Activated CD4-positive, alpha-beta T cell treated with anti-CD3 and anti-CD28 coated beads, Interleukin-2, amount 10 ng/mL, durations not matched to agents 24 days and 14 days (primary cell): ENCODE measurements around the gene TNXB. TPM values are rescaled to one million over a fixed set of nuclear protein-coding genes. Genes with fewer than 3 reads are reported as not detected.

Source experiments
- DNase-seq: peaks from one replicate; pipeline ENCODE4 v3.0.0; 2022
- H3K27ac Mint-ChIP-seq: one replicate; pipeline ENCODE4 v1.8.0; 2022; ENCODE audit warnings: mild to moderate bottlenecking, mixed read lengths
- H3K27me3 Mint-ChIP-seq: one replicate; pipeline ENCODE4 v1.8.0; 2022; ENCODE audit warnings: mixed read lengths
- H3K36me3 Mint-ChIP-seq: one replicate; pipeline ENCODE4 v1.8.0; 2022; ENCODE audit warnings: low read depth, mild to moderate bottlenecking, mixed read lengths
- H3K4me1 Mint-ChIP-seq: one replicate; pipeline ENCODE4 v1.8.0; 2021; ENCODE audit warnings: mixed read lengths
- H3K4me3 Mint-ChIP-seq: one replicate; pipeline ENCODE4 v1.8.0; 2022; ENCODE audit warnings: mild to moderate bottlenecking, moderate library complexity, mixed read lengths
- H3K9me3 Mint-ChIP-seq: one replicate; pipeline ENCODE4 v1.8.0; 2021; ENCODE audit warnings: mixed read lengths
- intact Hi-C: fragments of 100-400 bp; cut with micrococcal nuclease; formaldehyde crosslinking; loops from one replicate; pipeline ENCODE4 v1.15.1; 2023
- total RNA-seq: library from RNA; stranded (reverse); gene quantifications from 2 replicates; pipeline ENCODE4 v1.2.3, GENCODE V29; 2022

Gene TNXB
- 3.3 and 4.6 TPM in 2 replicates for total RNA-seq

- Mint-ChIP-seq H3K4me1 (no peaks in the 10 kb centered on the region), H3K4me3 (no peak within 1 kb of the TSS), H3K27ac (no peak within 1 kb of the TSS), H3K9me3 (no peaks in the 10 kb centered on the region), H3K27me3 (peaks cover 16% of the 10 kb centered on the region), H3K36me3 (peaks cover 6% of the 10 kb centered on the region)
- no peak for DNase-seq
- intact Hi-C loops = no loop called here
These were observed at the start of gene TNXB for GRCh38 chr6:32109114-32109764. Gene TNXB, minus strand, starts transcription at chr6:32109338. Its CDS starts 11,140 bp downstream, at chr6:32098198.

GRCh38 chr6:32158052-32158451, 48.9 kb upstream of the TNXB start:
- Mint-ChIP-seq H3K4me3 (no peak overlapping the region), H3K27me3 (peaks cover 3% of the 10 kb centered on the region), H3K4me1 (peaks cover 13% of the 10 kb centered on the region), H3K27ac (no peak overlapping the region), H3K9me3 (no peaks in the 10 kb centered on the region), H3K36me3 (peaks cover 8% of the 10 kb centered on the region)
- intact Hi-C loops = loop anchor here (10.0 kb wide), 1 partner anchor 113 kb away; no protein-coding TSS in a partner anchor
- DNase-seq = no peak

- peaks cover 19% of the 10 kb centered on the region for H3K4me1 Mint-ChIP-seq
- peaks cover 8% of the 10 kb centered on the region for H3K36me3 Mint-ChIP-seq
- peaks cover 14% of the 10 kb centered on the region for H3K27me3 Mint-ChIP-seq
- DNase-seq = no peak
- intact Hi-C loops = loop anchor here (10.0 kb wide), 1 partner anchor 112 kb away; no protein-coding TSS in a partner anchor
- H3K4me3 Mint-ChIP-seq = no peak overlapping the region
- no peaks in the 10 kb centered on the region for H3K9me3 Mint-ChIP-seq
- H3K27ac Mint-ChIP-seq = no peak overlapping the region
These were observed 47.8 kb upstream of the TNXB start for GRCh38 chr6:32156891-32157290.

GRCh38 chr6:32154514-32155161, 45.5 kb upstream of the TNXB start:
- Mint-ChIP-seq H3K27ac (peak overlapping the region; percentile 72), H3K4me3 (peak overlapping the region; percentile 84), H3K36me3 (peaks cover 8% of the 10 kb centered on the region), H3K9me3 (no peaks in the 10 kb centered on the region), H3K4me1 (peaks cover 27% of the 10 kb centered on the region), H3K27me3 (peaks cover 29% of the 10 kb centered on the region)
- DNase-seq = peak; percentile 90
- intact Hi-C loops = loop anchor here (1.0 to 10.0 kb wide), 6 partner anchors 22 to 110 kb away; partner anchors contain the start of genes AGPAT1 and ATF6B

GRCh38 chr6:32153564-32154513, 44.7 kb upstream of the TNXB start, which contains the start of gene PPT2:
Gene PPT2, plus strand, starts transcription at chr6:32154141. Its CDS starts 454 bp downstream, at chr6:32154595.
- H3K27me3 Mint-ChIP-seq = peaks cover 34% of the 10 kb centered on the region
- H3K4me3 Mint-ChIP-seq = peak within 1 kb of the TSS; percentile 84
- H3K27ac Mint-ChIP-seq = peak within 1 kb of the TSS; percentile 72
- H3K36me3 Mint-ChIP-seq = peaks cover 8% of the 10 kb centered on the region
- peaks cover 31% of the 10 kb centered on the region for H3K4me1 Mint-ChIP-seq
- DNase-seq = peak; percentile 89
- intact Hi-C loops = loop anchor here (1.0 to 10.0 kb wide), 6 partner anchors 22 to 109 kb away; partner anchors contain the start of genes AGPAT1 and ATF6B
- H3K9me3 Mint-ChIP-seq = no peaks in the 10 kb centered on the region

GRCh38 chr6:32152769-32153563, 43.8 kb upstream of the TNXB start:
- DNase-seq = no peak
- peaks cover 38% of the 10 kb centered on the region for H3K4me1 Mint-ChIP-seq
- H3K27me3 Mint-ChIP-seq = peaks cover 42% of the 10 kb centered on the region
- H3K4me3 Mint-ChIP-seq = peak overlapping the region; percentile 66
- peak overlapping the region; percentile 35 for H3K27ac Mint-ChIP-seq
- intact Hi-C loops = loop anchor here (10.0 kb wide), 1 partner anchor 108 kb away; no protein-coding TSS in a partner anchor
- H3K36me3 Mint-ChIP-seq = peaks cover 7% of the 10 kb centered on the region
- no peaks in the 10 kb centered on the region for H3K9me3 Mint-ChIP-seq

GRCh38 chr6:32151863-32152768, 43.0 kb upstream of the TNXB start, which contains the start of gene PRRT1:
Gene PRRT1, minus strand, starts transcription at chr6:32151939. Its CDS starts 112 bp downstream, at chr6:32151827.
- H3K27me3 Mint-ChIP-seq = peaks cover 51% of the 10 kb centered on the region
- intact Hi-C loops = loop anchor here (10.0 kb wide), 1 partner anchor 107 kb away; no protein-coding TSS in a partner anchor
- H3K9me3 Mint-ChIP-seq = no peaks in the 10 kb centered on the region
- H3K27ac Mint-ChIP-seq = no peak within 1 kb of the TSS
- peaks cover 39% of the 10 kb centered on the region for H3K4me1 Mint-ChIP-seq
- H3K36me3 Mint-ChIP-seq = no peaks in the 10 kb centered on the region
- DNase-seq = no peak
- peak within 1 kb of the TSS; percentile 66 for H3K4me3 Mint-ChIP-seq

GRCh38 chr6:32151181-32151862, 42.2 kb upstream of the TNXB start:
- H3K4me3 Mint-ChIP-seq = peak overlapping the region; percentile 41
- H3K4me1 Mint-ChIP-seq = peaks cover 39% of the 10 kb centered on the region
- H3K9me3 Mint-ChIP-seq = no peaks in the 10 kb centered on the region
- peaks cover 59% of the 10 kb centered on the region for H3K27me3 Mint-ChIP-seq
- H3K36me3 Mint-ChIP-seq = no peaks in the 10 kb centered on the region
- intact Hi-C loops = loop anchor here (10.0 kb wide), 1 partner anchor 107 kb away; no protein-coding TSS in a partner anchor
- no peak for DNase-seq
- no peak overlapping the region for H3K27ac Mint-ChIP-seq

- DNase-seq = no peak
- H3K9me3 Mint-ChIP-seq = no peaks in the 10 kb centered on the region
- peaks cover 66% of the 10 kb centered on the region for H3K27me3 Mint-ChIP-seq
- peak overlapping the region; percentile 13 for H3K4me3 Mint-ChIP-seq
- intact Hi-C loops = loop anchor here (10.0 kb wide), 1 partner anchor 105 kb away; no protein-coding TSS in a partner anchor
- H3K36me3 Mint-ChIP-seq = no peaks in the 10 kb centered on the region
- peaks cover 35% of the 10 kb centered on the region for H3K4me1 Mint-ChIP-seq
- no peak overlapping the region for H3K27ac Mint-ChIP-seq
These were observed 41.1 kb upstream of the TNXB start for GRCh38 chr6:32149932-32150870.

- peaks cover 29% of the 10 kb centered on the region for H3K4me1 Mint-ChIP-seq
- intact Hi-C loops = no loop called here
- H3K4me3 Mint-ChIP-seq = peak overlapping the region; percentile 86
- H3K36me3 Mint-ChIP-seq = no peaks in the 10 kb centered on the region
- no peaks in the 10 kb centered on the region for H3K9me3 Mint-ChIP-seq
- peak overlapping the region; percentile 55 for H3K27ac Mint-ChIP-seq
- no peak for DNase-seq
- H3K27me3 Mint-ChIP-seq = peaks cover 69% of the 10 kb centered on the region
These were observed 40.1 kb upstream of the TNXB start for GRCh38 chr6:32149092-32149755.
